ENCODE data around the gene DHRSX.

Gene DHRSX

DNA sequence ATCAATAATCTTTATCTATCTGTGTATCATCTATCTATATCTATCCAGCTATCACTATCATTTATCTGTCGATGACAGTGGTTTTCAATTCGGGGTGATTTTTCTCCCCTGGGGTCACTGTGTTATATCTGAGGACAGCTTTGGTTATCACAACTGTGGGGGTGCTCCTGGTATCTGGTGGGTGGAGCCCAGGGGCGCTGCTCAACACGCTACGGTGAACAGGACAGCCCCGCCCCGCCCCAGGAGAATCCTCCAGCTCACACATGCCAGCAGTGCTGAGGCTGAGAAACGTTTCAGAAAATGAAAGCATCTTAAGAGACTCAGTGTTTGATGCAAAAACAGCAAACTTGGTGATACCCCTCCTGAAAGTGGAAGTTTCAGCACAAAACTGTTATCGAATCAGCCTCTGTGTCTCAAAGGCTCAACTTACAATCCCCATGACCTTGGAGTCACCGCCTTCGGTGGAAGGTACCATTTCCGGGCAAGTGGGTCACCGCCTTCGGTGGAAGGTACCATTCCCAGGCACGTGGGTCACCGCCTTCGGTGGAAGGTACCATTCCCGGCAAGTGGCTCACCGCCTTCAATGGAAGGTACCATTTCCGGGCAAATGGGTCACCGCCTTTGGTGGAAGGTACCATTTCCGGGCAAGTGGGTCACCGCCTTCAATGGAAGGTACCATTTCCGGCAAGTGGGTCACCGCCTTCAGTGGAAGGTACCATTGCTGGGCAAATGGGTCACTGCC is 315.3 kb downstream of the DHRSX start:
- DNase-seq: no peak

DNA sequence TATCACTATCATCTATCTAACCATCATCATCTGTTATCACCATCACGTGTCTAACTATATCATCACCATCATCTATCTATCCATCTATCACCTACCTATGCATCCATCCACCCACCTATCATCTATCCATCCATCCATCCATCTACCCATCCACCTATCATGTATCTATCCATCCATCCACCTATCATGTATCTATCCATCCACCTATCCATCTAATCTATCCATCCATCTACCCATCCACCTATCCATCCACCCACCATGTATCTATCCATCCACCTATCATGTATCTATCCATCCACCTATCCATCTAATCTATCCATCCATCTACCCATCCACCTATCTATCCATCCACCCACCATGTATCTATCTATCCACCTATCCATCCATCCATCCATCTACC is 316.7 kb downstream of the DHRSX start:
- DNase-seq: no peak

DNA sequence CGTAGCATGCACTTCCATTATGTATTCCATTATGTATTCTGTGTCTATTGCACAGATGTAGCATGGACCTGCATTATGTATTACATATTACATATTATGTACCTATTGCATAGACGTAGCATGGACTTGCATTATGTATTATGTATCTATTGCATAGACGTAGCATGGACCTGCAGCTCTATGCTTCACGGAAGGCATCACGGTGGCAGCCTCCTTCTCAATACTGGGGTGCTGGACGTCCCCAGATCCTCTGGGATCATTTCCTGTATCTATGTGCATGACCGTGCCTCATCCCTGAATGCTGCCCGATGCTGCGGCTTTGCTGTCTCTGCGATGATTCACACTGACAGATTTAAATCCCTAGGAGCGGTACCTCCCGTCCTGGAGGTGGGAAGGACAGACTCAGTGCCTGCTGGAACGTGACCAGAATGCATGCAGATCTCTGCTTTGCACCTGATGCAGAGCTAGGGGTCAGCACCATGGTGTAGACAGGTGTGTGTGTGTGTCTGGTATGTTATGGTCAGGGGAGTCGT is 317.5 kb downstream of the DHRSX start:
- no peak for DNase-seq

DNA sequence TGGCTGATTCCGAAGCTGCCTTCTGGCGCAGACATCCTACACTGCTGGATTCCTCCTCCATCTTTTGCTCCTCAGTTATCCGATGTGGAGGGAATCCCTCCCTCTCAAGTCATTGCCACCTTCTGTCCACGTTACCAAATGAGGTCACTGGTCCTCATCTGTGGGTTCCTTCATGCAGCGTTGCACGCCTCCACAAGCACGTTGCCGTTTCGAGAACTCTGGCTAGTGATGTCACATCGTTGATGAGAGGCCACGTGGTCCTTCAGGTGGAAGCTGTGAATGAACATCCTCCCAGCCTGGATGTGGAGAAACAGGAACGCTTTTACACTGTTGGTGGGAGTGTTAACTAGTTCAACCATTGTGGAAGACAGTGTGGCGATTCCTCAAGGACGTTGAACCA is 323.2 kb downstream of the DHRSX start:
- DNase-seq: no peak

DNA sequence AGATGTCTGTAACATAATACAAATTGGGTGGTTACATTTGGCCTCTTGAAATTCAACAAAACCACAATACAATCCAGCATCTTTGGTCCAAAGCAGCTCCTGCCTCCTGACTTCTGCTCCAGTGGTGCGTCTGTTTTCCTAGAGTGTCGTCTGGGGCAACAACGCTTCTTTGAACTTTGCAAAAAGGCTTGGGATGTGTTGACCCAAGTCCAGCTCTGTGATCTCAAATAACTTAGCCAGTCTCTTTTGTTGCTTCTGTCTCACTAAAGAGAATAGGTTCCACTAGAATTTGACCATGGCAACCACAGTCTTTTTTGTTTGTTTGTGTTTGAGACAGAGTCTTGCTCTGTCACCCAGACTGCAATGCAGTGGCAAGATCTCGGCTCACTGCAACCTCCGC is 324.0 kb downstream of the DHRSX start:
- no peak for DNase-seq

GRCh38 chrX:2176274-2176673 is 324.5 kb downstream of the DHRSX start:
- DNase-seq: no peak

- DNase-seq: no peak
These were observed 328.4 kb downstream of the DHRSX start for GRCh38 chrX:2172359-2172758.

Data from fibroblast of skin of right biceps (primary cell).